ENCODE measurements around the gene CCDC110.

DNA sequence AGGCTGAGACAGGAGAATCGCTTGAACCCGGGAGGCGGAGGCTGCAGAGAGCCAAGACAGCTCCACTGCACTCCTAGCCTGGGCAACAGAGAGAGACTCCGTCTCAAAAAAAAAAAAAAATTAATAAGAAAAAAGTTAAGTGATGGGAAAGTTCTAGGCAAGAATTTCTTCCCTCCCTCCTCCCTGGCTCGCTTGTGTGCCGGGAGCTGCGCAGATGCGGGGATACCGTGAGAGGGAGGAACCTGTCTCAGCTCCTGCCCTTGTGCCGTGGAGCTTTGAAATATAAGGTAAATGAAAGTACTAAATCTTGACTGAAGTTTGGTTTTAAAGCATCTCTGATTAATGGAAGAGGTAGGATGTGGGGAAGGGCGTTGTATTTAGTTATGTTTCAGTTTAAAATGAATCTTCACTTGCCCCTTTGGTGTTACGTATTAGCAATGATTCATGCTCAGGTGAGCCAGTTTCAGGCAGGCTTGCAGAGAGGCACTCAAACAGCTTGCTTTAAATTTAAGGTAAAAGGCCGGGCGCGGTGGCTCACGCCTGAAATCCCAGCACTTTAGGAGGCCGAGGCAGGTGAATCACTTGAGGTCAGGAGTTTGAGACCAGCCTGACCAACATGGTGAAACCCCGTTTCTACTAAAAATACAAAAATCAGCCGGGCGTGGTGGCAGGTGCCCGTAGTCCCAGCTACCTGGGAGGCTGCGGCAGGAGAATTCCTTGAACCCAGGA, 44.4 kb downstream of the CCDC110 start:
- TF ChIP-seq, protein P1, sequence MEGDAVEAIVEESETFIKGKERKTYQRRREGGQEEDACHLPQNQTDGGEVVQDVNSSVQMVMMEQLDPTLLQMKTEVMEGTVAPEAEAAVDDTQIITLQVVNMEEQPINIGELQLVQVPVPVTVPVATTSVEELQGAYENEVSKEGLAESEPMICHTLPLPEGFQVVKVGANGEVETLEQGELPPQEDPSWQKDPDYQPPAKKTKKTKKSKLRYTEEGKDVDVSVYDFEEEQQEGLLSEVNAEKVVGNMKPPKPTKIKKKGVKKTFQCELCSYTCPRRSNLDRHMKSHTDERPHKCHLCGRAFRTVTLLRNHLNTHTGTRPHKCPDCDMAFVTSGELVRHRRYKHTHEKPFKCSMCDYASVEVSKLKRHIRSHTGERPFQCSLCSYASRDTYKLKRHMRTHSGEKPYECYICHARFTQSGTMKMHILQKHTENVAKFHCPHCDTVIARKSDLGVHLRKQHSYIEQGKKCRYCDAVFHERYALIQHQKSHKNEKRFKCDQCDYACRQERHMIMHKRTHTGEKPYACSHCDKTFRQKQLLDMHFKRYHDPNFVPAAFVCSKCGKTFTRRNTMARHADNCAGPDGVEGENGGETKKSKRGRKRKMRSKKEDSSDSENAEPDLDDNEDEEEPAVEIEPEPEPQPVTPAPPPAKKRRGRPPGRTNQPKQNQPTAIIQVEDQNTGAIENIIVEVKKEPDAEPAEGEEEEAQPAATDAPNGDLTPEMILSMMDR (IDR thresholded peaks at IDR 0.05), result no peak
- TF ChIP-seq EP300 (IDR thresholded peaks at IDR 0.05), result no peak
